Erythroblast (primary cell): ENCODE data around the gene DENND1B.

Experiments used
- GATA1 ChIP-seq: IDR thresholded peaks from 2 replicates; pipeline ENCODE4 v1.6.1; 2011; ENCODE audit warnings: low read depth, mild to moderate bottlenecking, control low read depth, low read length, moderate library complexity
- POLR2A ChIP-seq: IDR thresholded peaks from 2 replicates; pipeline ENCODE4 v1.6.1; 2011; ENCODE audit warnings: mild to moderate bottlenecking, low read length

- TF ChIP-seq POLR2A = no peak
- no peak for TF ChIP-seq GATA1
These were observed 82.3 kb downstream of the DENND1B start for GRCh38 chr1:197692965-197693364.
